Fibroblast of lung (primary cell): ENCODE results near the gene SPC25.
A peak's percentile ranks its signal among the peaks of the same experiment; 100 is the strongest.

Experiments
- EZH2 ChIP-seq: IDR thresholded peaks from 2 replicates; pipeline ENCODE4 v1.5.1; 2012; ENCODE audit warnings: low read length, control low read depth, mild to moderate bottlenecking; ENCODE audit errors: missing control alignments
- TF ChIP-seq, protein P1 (sequence below), 2 donors: IDR thresholded peaks in 1 of 2; conservative IDR thresholded peaks in 1 of 2; 1 replicate in 1 of 2; 2 replicates in 1 of 2; pipeline ENCODE4 v1.5.1; 2011 to 2012; ENCODE audit warnings: low read length in 2 of 2, control low read depth in 1 of 2, inconsistent platforms in 1 of 2, low read depth in 1 of 2, mild to moderate bottlenecking in 1 of 2

DNA sequence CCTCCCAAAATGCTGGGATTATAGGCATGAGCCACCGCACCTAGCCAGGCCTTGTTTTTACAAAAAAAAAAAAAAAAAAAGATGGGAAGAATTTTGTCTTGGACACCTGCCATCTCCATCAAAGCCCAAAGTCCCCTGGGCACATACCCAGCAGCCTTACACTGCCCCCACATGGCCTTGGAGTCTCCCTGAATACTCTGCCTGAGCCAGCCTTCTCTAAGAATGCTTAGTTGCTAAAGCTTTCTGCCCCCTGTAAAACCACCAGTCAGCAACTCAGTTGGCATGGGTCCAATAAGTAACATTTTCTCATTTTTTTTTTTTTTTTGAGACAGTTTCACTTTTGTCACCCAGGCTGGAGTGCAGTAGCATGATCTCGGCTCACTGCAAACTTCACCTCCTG is 40.6 kb downstream of the SPC25 start:
- TF ChIP-seq, protein P1, sequence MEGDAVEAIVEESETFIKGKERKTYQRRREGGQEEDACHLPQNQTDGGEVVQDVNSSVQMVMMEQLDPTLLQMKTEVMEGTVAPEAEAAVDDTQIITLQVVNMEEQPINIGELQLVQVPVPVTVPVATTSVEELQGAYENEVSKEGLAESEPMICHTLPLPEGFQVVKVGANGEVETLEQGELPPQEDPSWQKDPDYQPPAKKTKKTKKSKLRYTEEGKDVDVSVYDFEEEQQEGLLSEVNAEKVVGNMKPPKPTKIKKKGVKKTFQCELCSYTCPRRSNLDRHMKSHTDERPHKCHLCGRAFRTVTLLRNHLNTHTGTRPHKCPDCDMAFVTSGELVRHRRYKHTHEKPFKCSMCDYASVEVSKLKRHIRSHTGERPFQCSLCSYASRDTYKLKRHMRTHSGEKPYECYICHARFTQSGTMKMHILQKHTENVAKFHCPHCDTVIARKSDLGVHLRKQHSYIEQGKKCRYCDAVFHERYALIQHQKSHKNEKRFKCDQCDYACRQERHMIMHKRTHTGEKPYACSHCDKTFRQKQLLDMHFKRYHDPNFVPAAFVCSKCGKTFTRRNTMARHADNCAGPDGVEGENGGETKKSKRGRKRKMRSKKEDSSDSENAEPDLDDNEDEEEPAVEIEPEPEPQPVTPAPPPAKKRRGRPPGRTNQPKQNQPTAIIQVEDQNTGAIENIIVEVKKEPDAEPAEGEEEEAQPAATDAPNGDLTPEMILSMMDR (conservative IDR thresholded peaks at IDR 0.05 in 1 of 2, IDR thresholded peaks at IDR 0.05 in 1 of 2; ENCODE audit: low read depth in 1 of 2, low read length in 2 of 2): peak; percentile 12 to 23
- TF ChIP-seq EZH2: no peak
